WI38 (cell line): ENCODE measurements around the gene AMER3.

Experiments
- H3K4me3 ChIP-seq: 2 replicates; pipeline ENCODE4 v1.5.1; 2011; ENCODE audit warnings: low read depth, mild to moderate bottlenecking, control low read depth, low read length
- CTCF ChIP-seq: IDR thresholded peaks from 2 replicates; pipeline ENCODE4 v1.5.1; 2012; ENCODE audit warnings: low read depth, mild to moderate bottlenecking, control low read depth, low read length

The AMER3 gene

DNA sequence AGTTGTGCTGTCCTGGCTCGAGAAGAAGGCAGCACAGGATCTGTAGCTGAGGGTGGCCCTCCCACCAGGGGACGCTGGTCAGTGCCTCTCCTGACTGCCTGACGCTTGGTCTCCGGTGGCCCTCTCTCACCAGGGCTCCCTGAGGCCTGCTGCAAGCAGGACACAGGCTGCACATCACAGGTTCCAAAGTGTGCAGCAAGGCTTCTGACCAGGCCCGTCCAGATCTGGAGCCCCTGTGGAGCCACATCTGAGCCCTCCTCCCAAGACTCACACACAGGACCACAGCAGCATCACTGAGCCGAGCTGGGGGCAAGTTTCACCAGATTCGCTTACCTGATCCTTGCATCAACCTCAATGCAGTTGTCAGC, 12.1 kb downstream of the AMER3 start:
- no peak overlapping the region for H3K4me3 ChIP-seq
- TF ChIP-seq CTCF = no peak

DNA sequence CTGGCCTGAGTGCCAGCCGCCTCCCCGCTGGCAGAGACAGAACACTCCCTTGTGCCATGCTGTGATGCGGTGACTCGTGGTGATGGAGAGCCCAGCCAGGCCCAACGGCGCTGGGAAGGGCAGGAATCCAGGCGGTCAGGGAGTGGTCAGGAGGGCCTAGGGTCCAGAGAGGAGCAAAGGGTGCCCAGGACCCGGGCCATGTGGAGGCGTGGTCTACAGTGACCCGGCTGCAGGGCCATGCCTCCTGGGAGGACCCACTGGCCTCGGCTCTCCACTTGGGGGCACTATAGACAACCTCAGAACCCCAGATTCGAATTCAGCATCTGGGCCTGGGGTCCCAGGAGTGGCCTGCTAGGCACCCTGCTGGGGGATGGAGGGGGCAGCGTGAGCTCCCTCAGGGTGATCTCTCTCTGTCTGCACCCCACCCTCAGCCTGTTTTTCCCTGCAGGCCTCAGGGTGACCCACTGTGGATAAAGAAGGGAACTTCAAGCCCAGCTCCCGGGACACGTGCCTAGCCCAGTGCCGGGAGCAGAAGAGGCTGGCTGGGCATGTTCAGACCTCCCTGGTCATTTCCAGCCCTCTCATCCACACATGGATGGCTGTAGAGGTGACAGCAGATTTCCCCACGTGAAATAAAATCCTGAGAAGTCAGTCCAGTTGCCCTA, 13.0 kb downstream of the AMER3 start:
- H3K4me3 ChIP-seq = no peak overlapping the region
- TF ChIP-seq CTCF = no peak

GRCh38 chr2:130769343-130769907, 14.1 kb downstream of the AMER3 start:
- H3K4me3 ChIP-seq = no peak overlapping the region
- TF ChIP-seq CTCF = no peak

GRCh38 chr2:130776550-130776949, 21.2 kb downstream of the AMER3 start:
- no peak overlapping the region for H3K4me3 ChIP-seq
- no peak for TF ChIP-seq CTCF

DNA sequence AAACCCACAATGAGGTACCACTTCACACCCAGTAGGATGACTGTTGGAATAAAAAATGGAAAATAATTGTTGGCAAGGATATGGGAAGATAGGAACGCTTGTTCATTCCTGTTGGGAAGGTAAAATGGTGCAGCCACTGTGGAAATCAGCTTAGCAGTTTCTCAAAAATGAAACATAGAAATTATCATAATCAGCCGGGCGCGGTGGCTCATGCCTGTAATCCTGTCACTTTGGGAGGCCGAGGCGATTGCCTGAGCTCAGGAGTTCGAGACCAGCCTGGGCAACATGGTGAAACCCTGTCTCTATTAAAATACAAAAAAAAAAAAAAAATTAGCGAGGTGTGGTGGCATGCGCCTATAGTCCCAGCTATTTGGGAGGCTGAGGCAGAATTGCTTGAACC, 23.4 kb downstream of the AMER3 start:
- no peak for TF ChIP-seq CTCF
- no peak overlapping the region for H3K4me3 ChIP-seq

GRCh38 chr2:130785466-130786055, 30.2 kb downstream of the AMER3 start:
- no peak for TF ChIP-seq CTCF
- H3K4me3 ChIP-seq = no peak overlapping the region

GRCh38 chr2:130786076-130786475, 30.7 kb downstream of the AMER3 start:
- no peak for TF ChIP-seq CTCF
- H3K4me3 ChIP-seq = no peak overlapping the region
